HCT116 (cell line): ENCODE measurements around the gene USH1G. TPM values are rescaled to one million over a fixed set of nuclear protein-coding genes. Genes with fewer than 3 reads are reported as not detected.

Experiments used
- ATAC-seq: fragments of 200-7000 bp; cut with Tn5 transposase; 2 replicates; pipeline ENCODE4 v1.9.1; 2020; ENCODE audit warnings: mild to moderate bottlenecking, moderate library complexity
- BruUV-seq: library from RNA; stranded (reverse); fragments of 400-500 nt; replicated peaks from 2 replicates; lab custom pipeline; 2021; lab: Mats Ljungman, UMichigan
- CTCF ChIA-PET: fragments of 300-600 bp; sonication (Branson Sonifier 250); formaldehyde crosslinking; loops from one replicate; lab custom pipeline; 2021; ENCODE audit warnings: antibody characterized with exemption; lab: Charles Lee
- POLR2A ChIA-PET: fragments of 300-600, 350-600 bp; sonication (Branson Sonifier 250); formaldehyde crosslinking; loops from one replicate; lab custom pipeline; 2021; ENCODE audit warnings: antibody characterized with exemption; lab: Charles Lee
- RAD21 ChIA-PET, 2 experiments: fragments of 300-600 bp; sonication (Branson Sonifier 250); formaldehyde crosslinking; loops; one replicate each; lab custom pipeline; 2023; ENCODE audit warnings: low total read pairs in 2 of 2; ENCODE audit not compliant: uncharacterized antibody in 2 of 2, unreplicated experiment in 2 of 2, low non-redundant PET in 1 of 2; lab: Charles Lee
- DNase-seq: peaks from one replicate; pipeline ENCODE4 v3.0.0-alpha.2; 2010; ENCODE audit warnings: low read depth, low spot score
- H2AFZ ChIP-seq: fragments of 200-600 bp; shearing (Covaris generic), sonication (generic); 2 replicates; pipeline ENCODE4 v1.6.1; 2017; ENCODE audit warnings: low read depth, mixed run types, mixed read lengths, antibody characterized with exemption, low read length; ENCODE audit not compliant: poor library complexity, severe bottlenecking
- H3K27ac ChIP-seq: 2 replicates; pipeline ENCODE4 v1.5.1; 2012; ENCODE audit warnings: low read depth, low read length
- H3K27me3 ChIP-seq: fragments of 200-600 bp; sonication (generic); 2 replicates; pipeline ENCODE4 v1.6.1; 2016; ENCODE audit warnings: mixed run types, low read length, mixed read lengths; ENCODE audit not compliant: insufficient read depth
- H3K36me3 ChIP-seq, 2 experiments: fragments of 200-500 bp in 1 of 2; fragments of 200-600 bp in 1 of 2; sonication (Bioruptor generic) in 1 of 2; sonication (generic) in 1 of 2; 2 replicates each; pipeline versions ENCODE4 v1.5.1 to v1.6.1; 2014 to 2016; ENCODE audit warnings: low read length in 2 of 2, inconsistent platforms in 1 of 2, mixed read lengths in 1 of 2, mixed run types in 1 of 2; ENCODE audit not compliant: insufficient read depth in 2 of 2, control insufficient read depth in 1 of 2
- H3K4me1 ChIP-seq, 2 experiments: fragments of 200-600 bp in 1 of 2; sonication (generic) in 1 of 2; 2 replicates each; pipeline versions ENCODE4 v1.5.1 to v1.6.1; 2012 to 2017; ENCODE audit warnings: low read length in 2 of 2, inconsistent platforms in 1 of 2, mild to moderate bottlenecking in 1 of 2, mixed read lengths in 1 of 2, mixed run types in 1 of 2, moderate library complexity in 1 of 2; ENCODE audit not compliant: insufficient read depth in 2 of 2, control insufficient read depth in 1 of 2
- H3K4me2 ChIP-seq: fragments of 200-600 bp; sonication (generic); 2 replicates; pipeline ENCODE4 v1.6.1; 2017; ENCODE audit warnings: mixed run types, low read length, mixed read lengths
- H3K4me3 ChIP-seq, 2 experiments: fragments of 200-600 bp in 1 of 2; sonication (generic) in 1 of 2; replicated peaks in 1 of 2; 2 replicates each; pipeline ENCODE4 v1.5.1; 2011 to 2016; ENCODE audit warnings: low read length in 2 of 2, control low read depth in 1 of 2, low read depth in 1 of 2, mild to moderate bottlenecking in 1 of 2, mixed read lengths in 1 of 2, mixed run types in 1 of 2
- H3K79me2 ChIP-seq: fragments of 200-600 bp; sonication (generic); 2 replicates; pipeline ENCODE4 v1.6.1; 2017; ENCODE audit warnings: mild to moderate bottlenecking, mixed run types, low read length, moderate library complexity, mixed read lengths; ENCODE audit not compliant: insufficient read depth
- H3K9ac ChIP-seq: fragments of 200-600 bp; sonication (generic); 2 replicates; pipeline ENCODE4 v1.6.1; 2016; ENCODE audit warnings: low read length, mixed read lengths
- H3K9me2 ChIP-seq: fragments of 200-600 bp; sonication (generic), shearing (Covaris generic); 2 replicates; pipeline ENCODE4 v1.6.1; 2017; ENCODE audit warnings: mixed run types, mild to moderate bottlenecking, moderate library complexity; ENCODE audit not compliant: insufficient read depth
- H3K9me3 ChIP-seq, 2 experiments: fragments of 200-500 bp in 1 of 2; fragments of 200-600 bp in 1 of 2; sonication (Bioruptor generic) in 1 of 2; sonication (generic) in 1 of 2; 2 replicates each; pipeline ENCODE4 v1.6.1; 2014 to 2017; ENCODE audit warnings: low read length in 2 of 2, mixed read lengths in 2 of 2, inconsistent platforms in 1 of 2, low read depth in 1 of 2, mild to moderate bottlenecking in 1 of 2, mixed run types in 1 of 2, moderate library complexity in 1 of 2; ENCODE audit not compliant: control insufficient read depth in 1 of 2, insufficient read depth in 1 of 2
- H4K20me1 ChIP-seq: fragments of 200-600 bp; sonication (generic), shearing (Covaris generic); 2 replicates; pipeline ENCODE4 v1.6.1; 2017; ENCODE audit warnings: mixed run types, mild to moderate bottlenecking, moderate library complexity; ENCODE audit not compliant: insufficient read depth
- CEBPB ChIP-seq: IDR thresholded peaks from 2 replicates; pipeline ENCODE4 v1.6.1; 2012; ENCODE audit warnings: low read depth
- EZH2 ChIP-seq: fragments of 200-600 bp; sonication (generic); IDR thresholded peaks from 2 replicates; pipeline ENCODE4 v1.6.1; 2017; ENCODE audit warnings: antibody characterized with exemption, mixed run types
- EZH2phosphoT487 ChIP-seq: fragments of 200-600 bp; IDR thresholded peaks from 2 replicates; pipeline ENCODE4 v1.6.1; 2018; ENCODE audit warnings: antibody characterized with exemption, borderline replicate concordance
- POLR2A ChIP-seq: IDR thresholded peaks from 2 replicates; pipeline ENCODE4 v1.7.0; 2011; ENCODE audit warnings: borderline replicate concordance; ENCODE audit not compliant: insufficient read depth, insufficient read length; ENCODE audit errors: extremely low read depth
- POLR2AphosphoS5 ChIP-seq: IDR thresholded peaks from 2 replicates; pipeline ENCODE4 v1.6.1; 2011; ENCODE audit warnings: mild to moderate bottlenecking, low read depth, low read length, moderate library complexity
- SP1 ChIP-seq: IDR thresholded peaks from 2 replicates; pipeline ENCODE4 v1.6.1; 2012; ENCODE audit warnings: low read depth
- SRF ChIP-seq: IDR thresholded peaks from 2 replicates; pipeline ENCODE4 v1.6.1; 2012; ENCODE audit warnings: low read depth
- ZFX ChIP-seq: fragments of 450-650 bp; IDR thresholded peaks from 2 replicates; pipeline ENCODE4 v1.6.1; 2017
- intact Hi-C: fragments of 100-400 bp; cut with micrococcal nuclease; formaldehyde crosslinking; loops from 2 replicates; pipeline ENCODE4 v1.10.0; 2022
- total RNA-seq: library from RNA; stranded (reverse); gene quantifications from one replicate; pipeline ENCODE4 v1.2.1, GENCODE V29; 2021; ENCODE audit not compliant: unreplicated experiment
- TF ChIP-seq, protein P1 (sequence below): IDR thresholded peaks from 2 replicates; pipeline ENCODE4 v1.6.1; 2012; ENCODE audit warnings: low read depth

USH1G gene
- total RNA-seq, 1 experiment from 2014 or later, result 3.1 TPM

GRCh38 chr17:74919440-74920305, 3.4 kb downstream of the USH1G start:
- no peak for ATAC-seq
- intact Hi-C loops, result no loop called here
- Histone ChIP-seq H3K4me1 (peaks cover 16 to 34% of the 10 kb centered on the region in 2 experiments), H3K9me3 (no peaks in the 10 kb centered on the region), H3K27me3 (peaks cover 4% of the 10 kb centered on the region; the same call in 1 of the 2 replicates), H3K4me3 (no peak overlapping the region), H4K20me1 (no peaks in the 10 kb centered on the region), H3K4me2 (no peak overlapping the region), H3K9ac (no peak overlapping the region), H3K79me2 (no peaks in the 10 kb centered on the region), H2AFZ (no peak overlapping the region), H3K27ac (no peak overlapping the region), H3K9me2 (no peaks in the 10 kb centered on the region), H3K36me3 (peaks cover 0 to 2% of the 10 kb centered on the region in 2 experiments; a peak in 1 of 4 replicates)
- no peak for TF ChIP-seq EZH2
- TF ChIP-seq POLR2AphosphoS5, result no peak
- TF ChIP-seq EZH2phosphoT487, result no peak
- no peak for TF ChIP-seq SP1
- TF ChIP-seq, protein P1, sequence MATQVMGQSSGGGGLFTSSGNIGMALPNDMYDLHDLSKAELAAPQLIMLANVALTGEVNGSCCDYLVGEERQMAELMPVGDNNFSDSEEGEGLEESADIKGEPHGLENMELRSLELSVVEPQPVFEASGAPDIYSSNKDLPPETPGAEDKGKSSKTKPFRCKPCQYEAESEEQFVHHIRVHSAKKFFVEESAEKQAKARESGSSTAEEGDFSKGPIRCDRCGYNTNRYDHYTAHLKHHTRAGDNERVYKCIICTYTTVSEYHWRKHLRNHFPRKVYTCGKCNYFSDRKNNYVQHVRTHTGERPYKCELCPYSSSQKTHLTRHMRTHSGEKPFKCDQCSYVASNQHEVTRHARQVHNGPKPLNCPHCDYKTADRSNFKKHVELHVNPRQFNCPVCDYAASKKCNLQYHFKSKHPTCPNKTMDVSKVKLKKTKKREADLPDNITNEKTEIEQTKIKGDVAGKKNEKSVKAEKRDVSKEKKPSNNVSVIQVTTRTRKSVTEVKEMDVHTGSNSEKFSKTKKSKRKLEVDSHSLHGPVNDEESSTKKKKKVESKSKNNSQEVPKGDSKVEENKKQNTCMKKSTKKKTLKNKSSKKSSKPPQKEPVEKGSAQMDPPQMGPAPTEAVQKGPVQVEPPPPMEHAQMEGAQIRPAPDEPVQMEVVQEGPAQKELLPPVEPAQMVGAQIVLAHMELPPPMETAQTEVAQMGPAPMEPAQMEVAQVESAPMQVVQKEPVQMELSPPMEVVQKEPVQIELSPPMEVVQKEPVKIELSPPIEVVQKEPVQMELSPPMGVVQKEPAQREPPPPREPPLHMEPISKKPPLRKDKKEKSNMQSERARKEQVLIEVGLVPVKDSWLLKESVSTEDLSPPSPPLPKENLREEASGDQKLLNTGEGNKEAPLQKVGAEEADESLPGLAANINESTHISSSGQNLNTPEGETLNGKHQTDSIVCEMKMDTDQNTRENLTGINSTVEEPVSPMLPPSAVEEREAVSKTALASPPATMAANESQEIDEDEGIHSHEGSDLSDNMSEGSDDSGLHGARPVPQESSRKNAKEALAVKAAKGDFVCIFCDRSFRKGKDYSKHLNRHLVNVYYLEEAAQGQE, result no peak
- no peak for TF ChIP-seq ZFX
- TF ChIP-seq SRF, result no peak
- TF ChIP-seq CEBPB, result no peak
- TF ChIP-seq POLR2A, result no peak
- no peak for DNase-seq
- ChIA-PET RAD21 (no interaction called here), CTCF (interaction anchor here (1.5 kb wide), 1 partner anchor 43 kb away, joined by 5 read pairs; no protein-coding TSS in a partner anchor), POLR2A (no interaction called here)
- BruUV-seq, result no TSS peak
